Fibroblast of villous mesenchyme (primary cell): ENCODE measurements around the gene LPCAT1. TPM values are rescaled to one million over a fixed set of nuclear protein-coding genes. Genes with fewer than 3 reads are reported as not detected.
"Not testable (repeated sequence)": the region's sequence is repeated elsewhere in the genome, so short reads cannot be mapped to it uniquely, and the experiment has no call there.

Source experiments
- DNase-seq: peaks from one replicate; pipeline ENCODE4 v3.0.0-alpha.2; 2010; ENCODE audit warnings: low read depth
- H3K4me3 ChIP-seq: 2 replicates; pipeline ENCODE4 v1.5.1; 2011; ENCODE audit warnings: low read depth, mild to moderate bottlenecking, low read length
- total RNA-seq: library from RNA; depleted of rRNA; stranded (reverse); fragments of >200 nt; gene quantifications from 2 replicates; pipeline ENCODE4 v1.2.3, GENCODE V29; 2012
- TF ChIP-seq, protein P1 (sequence below): IDR thresholded peaks from 2 replicates; pipeline ENCODE4 v1.5.1; 2012; ENCODE audit warnings: low read depth, mild to moderate bottlenecking, low read length; ENCODE audit not compliant: insufficient read depth

LPCAT1 gene
- total RNA-seq, 1 donor = 57.4 TPM

DNA sequence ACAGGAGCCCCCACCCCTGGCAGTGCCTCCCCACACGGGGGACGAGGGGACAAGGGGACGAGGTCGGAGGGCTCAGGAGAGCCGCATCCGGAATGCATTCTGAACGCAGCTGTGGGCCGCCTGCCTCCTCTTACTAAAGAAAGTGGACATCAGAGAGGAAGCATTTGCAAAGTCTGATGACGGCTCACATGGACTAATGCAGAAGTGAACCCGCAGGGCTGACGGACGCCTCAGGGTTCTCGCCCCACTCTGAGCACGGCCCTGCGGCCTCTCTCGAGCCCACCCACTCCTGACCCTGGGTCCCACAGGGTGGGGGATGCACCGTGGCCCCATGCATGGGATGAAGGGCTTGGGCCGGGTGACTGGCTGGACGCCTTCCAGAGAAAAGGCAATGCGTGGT, 5.9 kb downstream of the LPCAT1 start:
- no peak for DNase-seq
- TF ChIP-seq, protein P1, sequence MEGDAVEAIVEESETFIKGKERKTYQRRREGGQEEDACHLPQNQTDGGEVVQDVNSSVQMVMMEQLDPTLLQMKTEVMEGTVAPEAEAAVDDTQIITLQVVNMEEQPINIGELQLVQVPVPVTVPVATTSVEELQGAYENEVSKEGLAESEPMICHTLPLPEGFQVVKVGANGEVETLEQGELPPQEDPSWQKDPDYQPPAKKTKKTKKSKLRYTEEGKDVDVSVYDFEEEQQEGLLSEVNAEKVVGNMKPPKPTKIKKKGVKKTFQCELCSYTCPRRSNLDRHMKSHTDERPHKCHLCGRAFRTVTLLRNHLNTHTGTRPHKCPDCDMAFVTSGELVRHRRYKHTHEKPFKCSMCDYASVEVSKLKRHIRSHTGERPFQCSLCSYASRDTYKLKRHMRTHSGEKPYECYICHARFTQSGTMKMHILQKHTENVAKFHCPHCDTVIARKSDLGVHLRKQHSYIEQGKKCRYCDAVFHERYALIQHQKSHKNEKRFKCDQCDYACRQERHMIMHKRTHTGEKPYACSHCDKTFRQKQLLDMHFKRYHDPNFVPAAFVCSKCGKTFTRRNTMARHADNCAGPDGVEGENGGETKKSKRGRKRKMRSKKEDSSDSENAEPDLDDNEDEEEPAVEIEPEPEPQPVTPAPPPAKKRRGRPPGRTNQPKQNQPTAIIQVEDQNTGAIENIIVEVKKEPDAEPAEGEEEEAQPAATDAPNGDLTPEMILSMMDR = no peak
- H3K4me3 ChIP-seq = no peak overlapping the region

DNA sequence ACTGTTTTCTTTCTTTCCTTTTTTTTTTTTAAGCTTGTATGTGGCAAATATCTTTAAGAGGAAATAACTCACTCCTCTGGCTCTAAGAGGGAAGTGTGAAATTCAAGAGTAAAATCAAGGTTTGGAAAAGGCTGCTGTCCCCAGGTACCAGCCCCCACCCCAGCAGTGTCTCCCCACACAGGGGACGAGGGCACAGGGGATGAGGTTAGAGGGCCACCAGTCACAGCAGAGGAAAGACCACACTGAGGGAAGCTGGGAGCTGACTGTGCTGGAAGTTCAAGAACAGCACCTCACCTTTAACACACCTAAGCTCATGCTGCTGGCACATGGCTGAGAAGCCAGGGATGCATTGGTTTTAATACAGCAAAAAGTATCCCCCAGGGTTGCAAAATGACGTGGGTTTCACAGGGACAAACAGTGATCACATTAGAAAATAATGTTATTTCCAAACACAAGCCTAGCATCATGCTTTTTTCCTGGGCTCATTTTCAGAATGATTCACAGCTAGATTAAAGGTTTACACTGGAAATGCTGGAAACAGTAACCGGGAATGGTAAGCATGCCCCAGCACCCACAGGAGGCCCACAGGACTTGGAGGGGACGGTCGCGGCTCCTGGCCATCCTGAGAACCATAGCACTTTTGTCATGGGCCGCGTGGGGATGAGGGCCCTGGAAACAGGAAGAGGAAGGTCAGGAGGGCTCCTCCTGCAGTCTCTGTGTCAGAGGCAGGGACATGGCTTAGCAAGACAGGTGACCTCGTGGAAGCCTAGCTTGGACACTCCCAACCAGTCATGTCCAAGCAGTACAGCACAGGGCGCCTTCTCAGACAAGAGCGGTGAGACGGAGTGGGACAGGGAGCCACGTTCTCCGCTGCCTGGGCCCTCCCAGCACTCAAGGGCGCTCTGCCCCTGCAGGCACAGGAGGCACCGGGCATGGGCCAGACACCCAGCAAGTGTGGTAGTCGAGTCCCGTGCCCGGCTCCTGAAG, 6.9 kb downstream of the LPCAT1 start:
- TF ChIP-seq, protein P1 = no peak
- peak; percentile 71 for DNase-seq
- H3K4me3 ChIP-seq = no peak overlapping the region

DNA sequence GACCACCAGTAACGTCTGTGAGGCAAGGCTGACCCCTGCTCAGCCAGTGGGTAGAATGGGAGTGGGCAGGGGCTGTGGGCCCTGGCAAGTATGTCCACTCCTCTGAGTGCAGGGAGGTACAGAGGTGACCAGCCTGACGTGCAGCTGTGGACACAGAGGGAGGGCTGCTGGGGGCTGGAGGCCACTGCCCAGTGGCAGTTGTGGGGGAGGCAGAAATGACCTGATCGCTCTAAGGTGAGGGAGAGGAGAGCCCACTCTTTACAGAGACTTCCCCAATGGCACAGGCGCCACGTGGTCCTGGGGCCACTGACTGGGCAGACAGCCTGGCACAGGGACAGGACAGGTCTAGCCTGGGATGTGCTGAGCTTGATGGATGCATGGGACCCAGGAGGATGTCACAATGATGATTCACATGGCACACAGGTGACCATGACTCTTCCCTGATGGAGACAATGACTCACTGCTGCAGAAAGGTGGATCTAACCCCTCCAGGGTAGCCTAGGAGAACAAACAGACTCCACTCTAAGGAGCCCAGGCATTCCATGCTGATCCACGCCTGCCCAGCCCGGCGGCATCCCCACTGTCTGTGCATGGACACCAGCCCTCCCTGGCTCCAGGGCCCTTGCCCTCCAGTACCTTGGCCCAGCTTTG, 7.7 kb downstream of the LPCAT1 start:
- DNase-seq = peak; percentile 41

DNA sequence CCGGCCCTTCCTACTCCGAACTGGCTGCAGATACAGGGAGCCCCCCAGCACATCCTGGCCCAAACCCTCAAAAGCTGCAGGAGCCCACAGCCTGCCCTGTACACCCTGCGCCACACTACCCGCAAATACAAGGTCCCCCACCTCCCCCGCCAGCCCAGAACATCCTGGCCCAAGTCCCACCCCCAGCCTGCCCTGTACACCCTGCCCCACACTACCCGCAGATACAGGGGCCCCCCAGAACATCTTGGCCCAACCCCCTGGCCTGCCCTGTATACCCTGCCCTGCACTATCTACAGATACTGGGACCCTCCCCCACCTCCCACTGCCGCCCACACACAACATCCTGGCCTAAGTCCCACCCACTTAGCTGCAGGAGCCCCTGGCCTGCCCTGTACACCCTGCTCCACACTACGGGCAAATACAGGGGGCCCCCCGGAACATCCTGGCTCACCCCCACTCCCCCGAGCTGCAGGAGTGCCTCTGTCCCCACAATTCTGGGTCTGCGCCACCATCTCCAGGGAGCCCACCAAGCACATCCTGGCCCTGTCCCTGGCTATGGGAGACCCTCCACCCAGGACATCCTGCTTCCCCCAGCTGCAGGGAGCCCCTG, 8.3 kb downstream of the LPCAT1 start:
- TF ChIP-seq, protein P1 = no peak
- DNase-seq = no peak
- H3K4me3 ChIP-seq = no peak overlapping the region

More for the DNA sequence above, 7.7 kb downstream of the LPCAT1 start:
- TF ChIP-seq, protein P1 = no peak
- no peak overlapping the region for H3K4me3 ChIP-seq

DNA sequence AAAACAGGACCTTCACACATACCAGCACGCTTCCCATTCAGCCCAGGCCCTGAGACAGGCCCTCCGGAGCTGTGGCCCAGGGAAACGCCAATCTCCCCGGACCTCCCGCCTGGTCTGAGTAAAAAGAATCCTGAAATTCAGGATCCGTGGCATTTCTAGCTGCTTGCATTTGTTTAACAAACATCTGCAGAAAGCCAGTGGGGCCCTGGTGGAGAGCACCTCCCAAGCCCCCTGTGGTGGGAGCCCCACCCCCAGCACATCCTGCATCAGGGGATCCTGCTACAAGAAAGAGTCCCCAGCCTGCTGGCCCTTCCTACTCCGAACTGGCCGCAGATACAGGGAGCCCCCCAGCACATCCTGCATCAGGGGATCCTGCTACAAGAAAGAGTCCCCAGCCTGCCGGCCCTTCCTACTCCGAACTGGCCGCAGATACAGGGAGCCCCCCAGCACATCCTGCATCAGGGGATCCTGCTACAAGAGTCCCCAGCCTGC, 8.9 kb downstream of the LPCAT1 start:
- not testable (repeated sequence) for H3K4me3 ChIP-seq, DNase-seq

DNA sequence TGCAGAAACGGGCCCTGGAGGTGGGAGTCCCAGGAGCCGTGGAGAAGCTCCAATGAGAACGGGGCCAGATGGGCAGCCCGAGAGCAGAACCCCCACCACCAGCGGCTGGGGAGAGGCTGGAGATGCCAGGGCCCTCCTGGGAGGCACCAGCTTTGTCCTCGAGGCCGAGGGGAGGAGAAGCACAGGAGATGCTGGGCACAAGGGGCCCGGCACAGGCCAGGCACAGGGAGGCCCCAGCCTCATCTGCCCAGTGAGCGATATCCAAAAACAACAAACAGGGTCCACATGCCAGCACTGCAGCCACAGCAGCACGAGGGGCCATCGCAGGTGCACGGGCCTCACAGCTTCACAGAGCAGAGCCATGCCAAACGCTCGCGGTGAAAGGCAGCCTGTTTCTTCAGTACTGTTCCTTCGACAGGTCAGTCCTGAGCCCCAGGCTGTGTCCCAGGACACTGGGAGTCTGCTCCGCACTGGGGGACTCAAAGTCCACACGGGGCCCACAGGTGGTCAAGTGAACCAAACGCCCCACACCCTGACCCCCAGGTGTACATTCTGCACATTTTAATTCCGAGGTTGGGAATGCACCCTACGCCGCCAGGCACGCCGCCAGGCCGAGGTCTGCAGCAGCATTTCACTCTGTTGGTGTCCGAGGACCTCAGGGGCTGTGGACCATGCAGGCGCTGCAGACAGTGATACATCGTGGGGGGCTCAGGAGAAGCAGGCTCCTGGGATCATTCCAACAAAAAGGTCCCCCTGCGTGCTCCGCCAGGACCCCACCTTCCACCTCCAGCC, 9.5 kb downstream of the LPCAT1 start:
- no peak for DNase-seq
- no peak overlapping the region for H3K4me3 ChIP-seq
- TF ChIP-seq, protein P1 = no peak
